Measurements from ENCODE around the gene ADGRV1. TPM values are rescaled to one million over a fixed set of nuclear protein-coding genes. Genes with fewer than 3 reads are reported as not detected.

ADGRV1 gene
- total and polyA plus RNA-seq, 9 of the 15 experiments (the other 6 are each of a cell fraction or from before 2014, with no cell fraction given) = 21.7 to 156 (median 58.2) TPM

- ATAC-seq (peak; percentile 11), FAIRE-seq (peak; percentile 61), DNase-seq (ENCODE audit: extremely low read depth in 1 of 4, low spot score in 3 of 4) (peak in 1 of 4 experiments; percentile 64)
- CTCF ChIA-PET (ENCODE audit: low intra/inter-chr PET ratio) = no interaction called here
- POLR2A ChIA-PET = no interaction called here
- intact Hi-C loops (cut with micrococcal nuclease) (no loop called here), in situ Hi-C loops (cut with MboI) (no loop called here)
- H3K9ac ChIP-seq (ENCODE audit: insufficient read depth in 1 of 2, low read depth in 2 of 2, low read length in 2 of 2) = peak overlapping the region in 1 of 2 experiments; percentile 86; a peak in 2 of 4 replicates
- peak overlapping the region; percentile 93 for H3K27ac ChIP-seq (ENCODE audit: extremely low read depth, low read depth, low read length)
- no peaks in the 10 kb centered on the region for H4K20me1 ChIP-seq (replicated peaks; ENCODE audit: control insufficient read depth, insufficient read depth, low read length)
- no peaks in the 10 kb centered on the region for H3K9me3 ChIP-seq (replicated peaks; ENCODE audit: control insufficient read depth, insufficient read depth, low read depth, low read length)
- no peak overlapping the region for H3K4me3 ChIP-seq
- no peaks in the 10 kb centered on the region for H3K9me1 ChIP-seq (ENCODE audit: control insufficient read depth, insufficient read depth, low read length)
- H3K79me2 ChIP-seq (ENCODE audit: control insufficient read depth, insufficient read depth, low read length) = peaks cover 31% of the 10 kb centered on the region
- H3K4me1 ChIP-seq (replicated peaks in 1 of 2; ENCODE audit: control insufficient read depth in 2 of 2, insufficient read depth in 2 of 2, low read length in 2 of 2) = peaks cover 0 to 20% of the 10 kb centered on the region in 2 experiments; a peak in 4 of 5 replicates
- 10% methylated on average over 6 of the region's 6 CpGs for WGBS (ENCODE audit: insufficient coverage, low coverage, missing lambda C conversion rate)
- peak overlapping the region; percentile 70 for H2AFZ ChIP-seq (ENCODE audit: low read depth, low read length)
- H3K36me3 ChIP-seq (ENCODE audit: control insufficient read depth, insufficient read depth, low read length) = no peaks in the 10 kb centered on the region
- H3K4me2 ChIP-seq (ENCODE audit: insufficient read depth, low read length) = peak overlapping the region; percentile 1; the same call in 1 of the 2 replicates
- no TSS peak for BruUV-seq (replicated peaks)
- no peaks in the 10 kb centered on the region for H3K27me3 ChIP-seq (ENCODE audit: control insufficient read depth in 2 of 2, insufficient read depth in 2 of 2, low read length in 2 of 2)
- 0 out of 2 replicates have a peak, but pooled peaks have one; percentile 28 for TF ChIP-seq CREM (IDR thresholded peaks at IDR 0.05; ENCODE audit: low read depth)
- 0 out of 2 replicates have a peak, but pooled peaks have one; percentile 32 for TF ChIP-seq TAL1 (IDR thresholded peaks at IDR 0.05)
- no peak for TF ChIP-seq CEBPG (CRISPR knock-in tag; IDR thresholded peaks at IDR 0.05)
- TF ChIP-seq CEBPG (tag; conservative IDR thresholded peaks at IDR 0.05 in 1 of 2, IDR thresholded peaks at IDR 0.05 in 1 of 2) = no peak
- TF ChIP-seq ILK (tag; IDR thresholded peaks at IDR 0.05; ENCODE audit: borderline replicate concordance, low read depth) = no peak
- TF ChIP-seq MTA1 (IDR thresholded peaks at IDR 0.05; ENCODE audit: borderline replicate concordance) = peak; percentile 66; the same call in 1 of the 2 replicates
- TF ChIP-seq CXXC5 (CRISPR knock-in tag; IDR thresholded peaks at IDR 0.05) = peak; percentile 38
- peak; percentile 84 for TF ChIP-seq SMARCA4 (IDR thresholded peaks at IDR 0.05)
- TF ChIP-seq SOX6 (IDR thresholded peaks at IDR 0.05) = no peak
- TF ChIP-seq, protein P1, sequence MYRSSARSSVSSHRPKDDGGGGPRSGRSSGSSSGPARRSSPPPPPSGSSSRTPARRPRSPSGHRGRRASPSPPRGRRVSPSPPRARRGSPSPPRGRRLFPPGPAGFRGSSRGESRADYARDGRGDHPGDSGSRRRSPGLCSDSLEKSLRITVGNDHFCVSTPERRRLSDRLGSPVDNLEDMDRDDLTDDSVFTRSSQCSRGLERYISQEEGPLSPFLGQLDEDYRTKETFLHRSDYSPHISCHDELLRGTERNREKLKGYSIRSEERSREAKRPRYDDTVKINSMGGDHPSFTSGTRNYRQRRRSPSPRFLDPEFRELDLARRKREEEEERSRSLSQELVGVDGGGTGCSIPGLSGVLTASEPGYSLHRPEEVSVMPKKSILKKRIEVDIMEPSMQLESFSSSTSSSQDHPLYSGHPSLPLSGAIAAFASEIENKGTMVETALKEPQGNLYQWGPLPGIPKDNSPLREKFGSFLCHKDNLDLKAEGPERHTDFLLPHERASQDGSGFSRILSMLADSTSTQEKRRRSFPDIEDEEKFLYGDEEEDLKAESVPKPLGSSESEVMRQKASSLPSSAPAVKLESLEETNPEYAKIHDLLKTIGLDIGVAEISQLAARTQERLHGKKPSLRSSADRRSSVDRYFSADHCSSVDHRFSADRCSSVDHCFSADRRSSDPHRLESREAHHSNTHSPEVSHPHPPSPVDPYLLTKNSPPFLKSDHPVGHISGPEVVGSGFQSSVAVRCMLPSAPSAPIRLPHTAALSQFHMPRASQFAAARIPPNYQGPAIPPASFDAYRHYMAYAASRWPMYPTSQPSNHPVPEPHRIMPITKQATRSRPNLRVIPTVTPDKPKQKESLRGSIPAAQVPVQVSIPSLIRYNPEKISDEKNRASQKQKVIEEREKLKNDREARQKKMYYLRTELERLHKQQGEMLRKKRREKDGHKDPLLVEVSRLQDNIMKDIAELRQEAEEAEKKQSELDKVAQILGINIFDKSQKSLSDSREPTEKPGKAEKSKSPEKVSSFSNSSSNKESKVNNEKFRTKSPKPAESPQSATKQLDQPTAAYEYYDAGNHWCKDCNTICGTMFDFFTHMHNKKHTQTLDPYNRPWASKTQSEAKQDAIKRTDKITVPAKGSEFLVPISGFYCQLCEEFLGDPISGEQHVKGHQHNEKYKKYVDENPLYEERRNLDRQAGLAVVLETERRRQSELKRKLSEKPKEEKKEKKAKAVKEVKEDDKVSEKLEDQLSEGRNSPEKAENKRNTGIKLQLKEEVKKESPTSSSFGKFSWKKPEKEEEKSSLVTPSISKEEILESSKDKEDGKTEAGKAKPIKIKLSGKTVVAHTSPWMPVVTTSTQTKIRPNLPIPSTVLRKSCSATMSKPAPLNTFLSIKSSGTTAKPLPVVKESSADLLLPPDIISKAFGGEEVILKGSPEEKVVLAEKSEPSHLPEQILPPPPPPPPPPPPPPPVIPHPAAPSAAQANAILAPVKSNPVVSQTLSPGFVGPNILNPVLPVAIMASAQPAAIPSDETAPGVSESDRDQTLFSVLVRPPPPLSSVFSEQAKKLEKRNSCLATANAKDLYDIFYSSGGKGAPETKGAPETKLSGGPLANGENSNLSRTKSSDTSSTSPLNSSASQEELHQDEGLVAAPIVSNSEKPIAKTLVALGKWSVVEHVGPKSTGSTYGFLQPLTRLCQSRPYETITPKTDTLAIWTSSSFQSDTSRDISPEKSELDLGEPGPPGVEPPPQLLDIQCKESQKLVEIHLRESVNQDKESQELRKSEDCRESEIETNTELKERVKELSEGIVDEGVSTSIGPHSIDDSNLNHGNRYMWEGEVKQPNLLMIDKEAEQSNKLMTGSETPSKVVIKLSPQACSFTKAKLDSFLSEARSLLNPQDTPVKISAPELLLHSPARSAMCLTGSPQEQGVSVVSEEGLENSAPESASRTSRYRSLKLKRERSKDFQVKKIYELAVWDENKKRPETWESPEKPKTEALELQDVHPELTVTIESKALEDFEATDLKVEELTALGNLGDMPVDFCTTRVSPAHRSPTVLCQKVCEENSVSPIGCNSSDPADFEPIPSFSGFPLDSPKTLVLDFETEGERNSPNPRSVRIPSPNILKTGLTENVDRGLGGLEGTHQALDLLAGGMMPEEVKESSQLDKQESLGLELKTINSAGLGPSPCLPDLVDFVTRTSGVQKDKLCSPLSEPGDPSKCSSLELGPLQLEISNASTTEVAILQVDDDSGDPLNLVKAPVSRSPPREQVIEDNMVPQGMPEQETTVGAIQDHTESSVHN (IDR thresholded peaks at IDR 0.05; ENCODE audit: borderline replicate concordance in 1 of 2, low read depth in 1 of 2) = no peak; a peak in 1 of 4 replicates
- TF ChIP-seq SMARCC2 (IDR thresholded peaks at IDR 0.05; ENCODE audit: low read depth) = peak; percentile 73
- TF ChIP-seq ZC3H11A (IDR thresholded peaks at IDR 0.05; ENCODE audit: low read depth, low read length) = no peak
- no peak for TF ChIP-seq ZNF780A (CRISPR knock-in tag; IDR thresholded peaks at IDR 0.05)
- 0 out of 2 replicates have a peak, but pooled peaks have one; percentile 14 for TF ChIP-seq RAD51 (IDR thresholded peaks at IDR 0.05; ENCODE audit: borderline replicate concordance, low read depth)
- no peak for TF ChIP-seq BCL6 (CRISPR knock-in tag; IDR thresholded peaks at IDR 0.05)
- TF ChIP-seq ZNF766 (CRISPR knock-in tag; conservative IDR thresholded peaks at IDR 0.05) = 0 out of 2 replicates have a peak, but pooled peaks have one; percentile 25
- peak; percentile 76 for TF ChIP-seq CC2D1A (IDR thresholded peaks at IDR 0.05)
These were observed 80.3 kb downstream of the ADGRV1 start for GRCh38 chr5:90638878-90639277.

Data from K562 (cell line).